Activated T-cell treated with anti-CD3 and anti-CD28 coated beads for 24 hours (primary cell): Measurements from ENCODE around the gene TUSC1.
"Not testable (repeated sequence)": the region's sequence is repeated elsewhere in the genome, so short reads cannot be mapped to it uniquely, and the experiment has no call there.

Source experiments
- DNase-seq: peaks from one replicate; pipeline ENCODE4 v3.0.0-alpha.2; 2020; ENCODE audit warnings: low read depth

The TUSC1 gene

DNA sequence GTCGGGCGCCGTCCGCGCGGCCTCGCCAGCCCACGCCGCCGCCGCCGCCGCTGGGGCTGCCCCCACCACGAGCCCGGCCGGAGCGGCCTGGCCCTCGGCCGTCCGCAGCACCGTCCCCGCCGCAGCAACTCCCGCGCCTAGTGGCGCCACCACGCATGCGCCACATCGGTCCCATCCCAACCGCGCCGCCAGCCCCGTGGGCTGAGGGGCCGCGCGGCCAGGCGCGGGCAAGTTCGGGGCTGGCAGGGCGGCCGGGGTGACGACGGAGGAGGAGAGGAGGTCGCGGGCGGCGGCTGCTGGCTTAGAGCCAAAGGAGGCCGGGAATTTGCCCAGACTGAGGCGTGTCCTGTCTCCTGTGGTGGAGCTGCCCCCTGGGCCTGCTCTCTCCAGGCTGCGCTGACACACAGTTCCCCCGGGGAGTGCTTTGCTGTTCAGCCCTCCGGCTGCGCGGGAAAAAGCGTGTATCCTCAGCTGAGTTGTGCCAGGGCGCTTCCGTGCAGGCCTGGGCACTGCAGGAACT, at the start of gene TUSC1:
TUSC1 (minus strand) TSS at position 298 of the 520 bp plus-strand sequence; CDS start at position 166, 132 bp downstream.
- no peak for DNase-seq

GRCh38 chr9:25726871-25727410, 48.7 kb upstream of the TUSC1 start:
- DNase-seq = no peak

- no peak for DNase-seq
Measured at GRCh38 chr9:25724424-25724823, 46.2 kb upstream of the TUSC1 start.

DNA sequence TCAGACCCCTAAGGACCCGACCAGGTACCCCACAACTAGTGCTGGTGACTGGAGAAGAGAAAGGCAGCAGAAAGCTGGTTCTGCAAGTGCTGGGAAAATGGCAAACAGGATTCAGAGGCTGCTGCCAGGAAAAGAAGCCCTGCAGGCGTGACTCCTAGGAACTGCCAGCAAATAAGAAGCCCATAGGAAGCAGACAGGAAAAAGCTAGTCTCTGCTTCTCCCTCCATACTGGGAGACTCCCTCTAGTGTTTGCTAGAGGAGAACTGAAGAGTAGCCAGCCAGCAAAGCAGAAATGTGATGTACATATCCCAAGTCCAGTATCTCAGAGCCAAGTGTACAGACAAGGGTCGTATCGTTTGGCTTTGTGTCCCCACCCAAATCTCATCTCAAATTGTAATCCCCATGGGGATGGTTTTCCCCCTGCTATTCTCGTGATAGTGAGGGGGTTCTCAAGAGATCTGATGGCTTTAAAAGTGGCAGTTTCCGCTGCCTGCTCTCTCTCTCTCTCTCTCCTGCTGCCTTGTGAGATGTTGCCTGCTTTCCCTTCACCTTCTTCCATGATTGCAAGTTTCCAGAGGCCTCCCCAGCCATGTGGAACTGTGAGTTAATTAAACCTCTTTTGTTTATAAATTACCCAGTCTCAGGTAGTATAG, 38.1 kb upstream of the TUSC1 start:
- DNase-seq = no peak

- no peak for DNase-seq
Measured at GRCh38 chr9:25709941-25710340, 31.7 kb upstream of the TUSC1 start.

DNA sequence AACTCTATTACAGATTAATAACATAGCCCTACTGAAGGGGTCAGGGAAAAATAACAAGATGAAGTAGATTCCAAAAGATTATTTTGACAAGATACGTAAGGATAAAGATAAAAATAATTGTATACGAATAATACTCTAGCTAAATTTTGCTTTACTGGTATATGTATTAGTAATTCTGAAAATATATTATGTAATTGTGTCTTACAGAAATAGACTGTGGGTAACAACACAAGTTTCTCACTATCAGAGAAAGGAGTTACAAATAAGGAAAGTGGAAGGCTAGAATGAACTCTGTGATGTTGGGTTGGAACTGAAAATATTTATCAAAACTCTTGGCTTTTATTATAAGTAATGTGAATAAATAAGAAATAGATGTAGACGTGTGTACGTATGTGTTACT, 26.6 kb upstream of the TUSC1 start:
- DNase-seq = no peak

GRCh38 chr9:25703701-25704357, 25.6 kb upstream of the TUSC1 start:
- DNase-seq = no peak

- no peak for DNase-seq
Measured at GRCh38 chr9:25702536-25702935, 24.3 kb upstream of the TUSC1 start.

GRCh38 chr9:25700899-25701298, 22.7 kb upstream of the TUSC1 start:
- not testable (repeated sequence) for DNase-seq

DNA sequence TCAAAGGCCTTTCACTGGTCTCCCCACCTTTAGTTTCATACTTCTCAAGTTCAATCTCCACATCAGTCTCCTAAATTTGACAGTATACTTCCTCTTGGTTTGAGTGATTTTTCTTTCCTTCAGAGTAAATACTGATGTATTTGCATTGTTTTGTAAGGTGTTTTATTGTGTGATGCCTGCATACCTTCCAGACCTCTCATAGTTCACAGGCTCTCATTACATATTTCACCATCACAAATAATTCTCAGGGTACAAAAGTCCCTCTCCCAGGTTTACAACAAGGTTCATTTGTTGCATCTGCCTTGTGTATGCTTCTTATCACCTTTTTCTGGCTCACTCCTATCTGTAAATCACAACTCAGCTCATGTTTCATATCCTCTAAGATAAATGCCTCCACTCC, 22.2 kb upstream of the TUSC1 start:
- DNase-seq = no peak

GRCh38 chr9:25691786-25692185, 13.5 kb upstream of the TUSC1 start:
- DNase-seq = no peak

- DNase-seq = no peak
Measured at GRCh38 chr9:25684321-25684720, 6.1 kb upstream of the TUSC1 start.

DNA sequence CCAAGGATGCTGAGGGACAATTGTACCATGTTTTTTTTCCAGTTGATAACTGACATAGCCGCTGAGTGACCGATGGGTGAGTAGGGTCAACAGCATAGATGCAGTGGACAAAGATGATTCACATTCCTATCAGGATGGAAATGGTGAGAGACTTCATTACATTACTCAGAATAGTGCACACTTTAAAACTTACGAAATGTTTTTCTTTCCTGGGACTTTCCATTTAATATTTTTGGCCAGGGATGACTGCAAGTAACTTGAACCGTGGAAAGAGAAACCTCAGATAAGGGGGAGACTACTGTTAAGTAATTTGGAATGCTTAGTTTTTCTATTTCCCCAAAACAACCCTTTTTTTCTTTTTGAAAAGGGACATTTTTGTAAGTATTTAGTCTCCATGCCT, 3.0 kb upstream of the TUSC1 start:
- no peak for DNase-seq

DNA sequence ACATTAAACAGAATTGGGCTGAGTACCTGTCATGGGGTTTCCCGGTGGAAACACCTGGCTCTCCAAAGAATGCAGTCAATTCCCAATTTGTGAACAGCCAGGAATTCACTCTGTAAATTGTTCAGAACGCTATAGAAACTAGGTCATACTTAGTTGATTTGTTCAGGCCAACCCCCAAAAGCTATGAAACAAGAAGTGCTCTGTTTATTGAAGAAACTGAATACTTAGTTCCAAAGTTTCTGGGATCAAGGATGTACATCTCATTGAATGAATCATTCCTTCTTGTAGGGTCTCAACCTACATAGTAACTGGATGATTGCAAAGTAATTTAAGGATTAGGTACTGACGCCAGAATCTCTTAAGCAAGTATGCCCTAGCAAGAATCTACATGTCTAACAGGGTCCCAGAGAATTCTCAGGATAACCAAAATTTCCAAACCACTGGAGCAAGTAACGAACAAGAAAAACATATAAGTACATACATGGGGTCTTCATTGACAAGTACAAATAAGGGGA, 659 bp upstream of the TUSC1 start:
- no peak for DNase-seq

- DNase-seq = no peak
Measured at GRCh38 chr9:25677301-25678146, 720 bp downstream of the TUSC1 start.

- DNase-seq = not testable (repeated sequence)
Measured at GRCh38 chr9:25675858-25676257, 2.4 kb downstream of the TUSC1 start.

- no peak for DNase-seq
Measured at GRCh38 chr9:25658571-25658970, 19.7 kb downstream of the TUSC1 start.

DNA sequence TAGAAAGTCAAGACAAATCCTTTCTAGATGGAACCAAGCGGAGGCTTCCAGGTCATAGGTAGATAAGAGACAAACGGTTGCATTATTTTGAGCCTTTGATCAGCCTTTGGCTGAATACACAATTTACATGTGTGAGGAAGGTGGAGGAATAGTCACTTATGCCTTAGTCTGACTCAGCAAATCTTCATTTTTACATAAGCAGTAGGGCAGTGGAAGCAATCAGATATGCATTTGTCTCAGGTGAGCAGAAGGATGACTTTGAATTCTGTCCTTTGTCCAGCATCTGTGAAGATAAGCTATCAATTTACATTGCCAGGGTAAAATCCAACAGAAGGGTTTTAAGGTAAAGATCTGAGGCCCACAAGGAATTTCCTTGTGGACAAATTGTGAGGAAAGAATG, 23.8 kb downstream of the TUSC1 start:
- DNase-seq = no peak

DNA sequence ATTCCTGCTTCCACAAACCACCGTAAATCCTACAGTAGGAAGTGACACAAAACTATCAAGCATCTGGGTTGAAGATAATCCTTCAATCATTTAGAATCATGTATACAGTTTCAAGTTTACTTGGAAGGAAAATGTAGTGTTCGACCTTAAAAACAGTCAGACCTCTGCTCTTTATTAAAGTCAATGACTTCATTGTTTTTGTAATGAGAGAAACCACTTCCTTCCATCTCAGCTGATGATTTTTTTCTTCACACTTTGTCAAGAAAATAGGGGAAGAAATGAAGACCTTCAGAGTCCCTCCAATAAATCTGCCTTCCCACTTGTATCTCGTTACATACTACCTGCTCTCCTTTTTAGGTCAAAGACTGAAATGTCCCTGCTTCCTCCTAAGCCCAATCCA, 30.1 kb downstream of the TUSC1 start:
- no peak for DNase-seq

GRCh38 chr9:25636026-25636425, 42.2 kb downstream of the TUSC1 start:
- no peak for DNase-seq

GRCh38 chr9:25629231-25629630, 49.0 kb downstream of the TUSC1 start:
- DNase-seq = no peak
